ENCODE results near the gene TTLL5. TPM values are rescaled to one million over a fixed set of nuclear protein-coding genes. Genes with fewer than 3 reads are reported as not detected.

The TTLL5 gene, protein sequence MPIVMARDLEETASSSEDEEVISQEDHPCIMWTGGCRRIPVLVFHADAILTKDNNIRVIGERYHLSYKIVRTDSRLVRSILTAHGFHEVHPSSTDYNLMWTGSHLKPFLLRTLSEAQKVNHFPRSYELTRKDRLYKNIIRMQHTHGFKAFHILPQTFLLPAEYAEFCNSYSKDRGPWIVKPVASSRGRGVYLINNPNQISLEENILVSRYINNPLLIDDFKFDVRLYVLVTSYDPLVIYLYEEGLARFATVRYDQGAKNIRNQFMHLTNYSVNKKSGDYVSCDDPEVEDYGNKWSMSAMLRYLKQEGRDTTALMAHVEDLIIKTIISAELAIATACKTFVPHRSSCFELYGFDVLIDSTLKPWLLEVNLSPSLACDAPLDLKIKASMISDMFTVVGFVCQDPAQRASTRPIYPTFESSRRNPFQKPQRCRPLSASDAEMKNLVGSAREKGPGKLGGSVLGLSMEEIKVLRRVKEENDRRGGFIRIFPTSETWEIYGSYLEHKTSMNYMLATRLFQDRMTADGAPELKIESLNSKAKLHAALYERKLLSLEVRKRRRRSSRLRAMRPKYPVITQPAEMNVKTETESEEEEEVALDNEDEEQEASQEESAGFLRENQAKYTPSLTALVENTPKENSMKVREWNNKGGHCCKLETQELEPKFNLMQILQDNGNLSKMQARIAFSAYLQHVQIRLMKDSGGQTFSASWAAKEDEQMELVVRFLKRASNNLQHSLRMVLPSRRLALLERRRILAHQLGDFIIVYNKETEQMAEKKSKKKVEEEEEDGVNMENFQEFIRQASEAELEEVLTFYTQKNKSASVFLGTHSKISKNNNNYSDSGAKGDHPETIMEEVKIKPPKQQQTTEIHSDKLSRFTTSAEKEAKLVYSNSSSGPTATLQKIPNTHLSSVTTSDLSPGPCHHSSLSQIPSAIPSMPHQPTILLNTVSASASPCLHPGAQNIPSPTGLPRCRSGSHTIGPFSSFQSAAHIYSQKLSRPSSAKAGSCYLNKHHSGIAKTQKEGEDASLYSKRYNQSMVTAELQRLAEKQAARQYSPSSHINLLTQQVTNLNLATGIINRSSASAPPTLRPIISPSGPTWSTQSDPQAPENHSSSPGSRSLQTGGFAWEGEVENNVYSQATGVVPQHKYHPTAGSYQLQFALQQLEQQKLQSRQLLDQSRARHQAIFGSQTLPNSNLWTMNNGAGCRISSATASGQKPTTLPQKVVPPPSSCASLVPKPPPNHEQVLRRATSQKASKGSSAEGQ (N-terminal part only)
- total RNA-seq (10 to 100 TPM; 17.9 to 36.6 (median 22.1) TPM), polyA plus RNA-seq (10 to 100 TPM in 2 of 3 donors, 1 to 10 TPM in 1; 4.8 to 12.5 (median 10.4) TPM)

DNA sequence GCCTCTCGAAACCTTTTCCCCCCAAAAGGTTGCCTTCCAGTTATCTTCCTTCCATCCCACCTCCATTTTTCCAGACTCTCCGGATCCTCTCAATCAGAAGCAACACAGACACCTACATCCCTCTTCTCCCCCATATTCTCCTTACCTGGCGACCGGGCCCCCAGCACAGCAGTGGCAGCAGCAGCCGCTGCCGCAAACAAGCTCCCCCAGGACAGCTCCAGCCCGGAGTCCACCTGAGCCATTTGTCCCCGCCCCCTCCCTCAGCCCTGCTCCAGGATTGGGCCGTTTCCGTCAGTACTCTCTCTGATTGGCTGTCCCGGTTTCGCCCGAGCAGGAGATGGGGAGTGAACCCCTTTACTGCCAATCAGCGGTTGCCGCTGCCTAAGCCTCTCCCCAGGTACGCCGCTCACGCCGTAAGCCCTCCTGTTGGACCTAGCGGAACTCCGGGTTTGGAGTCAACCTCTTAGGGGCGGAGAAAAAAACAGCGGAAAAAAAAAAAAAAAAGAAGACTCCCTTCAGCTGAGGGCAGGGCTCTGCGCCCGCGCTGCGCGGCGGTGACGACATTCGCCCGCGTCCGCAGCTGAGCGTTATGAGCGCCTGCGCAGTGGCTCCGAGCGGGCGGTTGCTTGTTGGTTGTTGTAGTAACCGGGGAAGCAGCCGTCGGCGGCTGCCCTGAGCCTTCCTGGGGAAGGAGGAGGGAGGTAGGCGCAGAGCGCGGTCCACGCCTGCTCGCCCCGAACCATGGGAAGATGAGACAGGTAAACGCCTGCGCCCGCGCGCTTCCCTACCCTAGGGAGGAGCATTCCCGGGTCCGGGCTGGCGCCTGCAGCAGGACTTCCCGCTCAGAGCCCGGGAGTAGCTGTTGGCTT, at the start of gene TTLL5, which contains the start of gene ERG28:
TSS of gene TTLL5 (plus strand) at position 617 of the 869 bp plus-strand sequence. CDS start 1,904 bp downstream, outside the sequence.
TSS of gene ERG28 (minus strand) at position 247 of the 869 bp plus-strand sequence. CDS start 3,374 bp downstream, outside the sequence.
- peaks cover 0 to 28% (median 2%) of the 10 kb centered on the region in 4 donors for H3K36me3 ChIP-seq
- intact Hi-C loops (cut with DNase I): no loop called here

DNA sequence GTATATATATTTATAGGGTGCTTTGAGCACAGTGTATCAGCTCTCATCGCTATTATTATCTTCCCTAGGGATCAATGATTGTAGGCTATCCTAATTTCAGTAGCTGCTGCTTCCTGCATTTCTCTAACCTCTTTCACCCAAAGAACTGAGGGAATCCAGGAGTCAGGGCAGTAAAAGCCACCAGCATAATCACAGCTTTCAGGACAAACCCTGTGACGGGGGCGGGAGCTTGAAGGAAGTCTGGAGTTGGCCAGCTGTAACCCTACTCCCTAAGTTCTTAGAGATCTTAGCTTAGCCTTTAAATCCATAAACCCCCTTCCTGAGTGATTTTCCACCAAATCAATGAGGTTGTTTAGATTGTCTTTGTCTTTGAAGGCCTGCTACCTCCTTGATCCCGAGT, 48.9 kb upstream of the TTLL5 start:
- Histone ChIP-seq H3K4me3 (no peak overlapping the region), H3K27me3 (no peaks in the 10 kb centered on the region), H3K36me3 (no peaks in the 10 kb centered on the region), H3K9me3 (no peaks in the 10 kb centered on the region), H3K27ac (no peak overlapping the region), H3K4me1 (peaks cover 0 to 15% (median 1%) of the 10 kb centered on the region in 4 donors)
- DNase-seq: no peak
- WGBS, 2 donors: 83 to 93% methylated on average over 4 of the region's 4 CpGs
- intact Hi-C loops (cut with DNase I): no loop called here
- TF ChIP-seq, protein P1, sequence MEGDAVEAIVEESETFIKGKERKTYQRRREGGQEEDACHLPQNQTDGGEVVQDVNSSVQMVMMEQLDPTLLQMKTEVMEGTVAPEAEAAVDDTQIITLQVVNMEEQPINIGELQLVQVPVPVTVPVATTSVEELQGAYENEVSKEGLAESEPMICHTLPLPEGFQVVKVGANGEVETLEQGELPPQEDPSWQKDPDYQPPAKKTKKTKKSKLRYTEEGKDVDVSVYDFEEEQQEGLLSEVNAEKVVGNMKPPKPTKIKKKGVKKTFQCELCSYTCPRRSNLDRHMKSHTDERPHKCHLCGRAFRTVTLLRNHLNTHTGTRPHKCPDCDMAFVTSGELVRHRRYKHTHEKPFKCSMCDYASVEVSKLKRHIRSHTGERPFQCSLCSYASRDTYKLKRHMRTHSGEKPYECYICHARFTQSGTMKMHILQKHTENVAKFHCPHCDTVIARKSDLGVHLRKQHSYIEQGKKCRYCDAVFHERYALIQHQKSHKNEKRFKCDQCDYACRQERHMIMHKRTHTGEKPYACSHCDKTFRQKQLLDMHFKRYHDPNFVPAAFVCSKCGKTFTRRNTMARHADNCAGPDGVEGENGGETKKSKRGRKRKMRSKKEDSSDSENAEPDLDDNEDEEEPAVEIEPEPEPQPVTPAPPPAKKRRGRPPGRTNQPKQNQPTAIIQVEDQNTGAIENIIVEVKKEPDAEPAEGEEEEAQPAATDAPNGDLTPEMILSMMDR (IDR thresholded peaks at IDR 0.05): no peak
- TF ChIP-seq EP300 (IDR thresholded peaks at IDR 0.05): no peak
- TF ChIP-seq POLR2AphosphoS5 (IDR thresholded peaks at IDR 0.05): no peak
- no peak for TF ChIP-seq POLR2A (IDR thresholded peaks at IDR 0.05)

More for the DNA sequence above, at the start of gene TTLL5, which contains the start of gene ERG28:
- TF ChIP-seq, protein P1 (IDR thresholded peaks at IDR 0.05): no peak
- TF ChIP-seq POLR2A (IDR thresholded peaks at IDR 0.05) (peak; percentile 49 to 75), POLR2AphosphoS5 (IDR thresholded peaks at IDR 0.05) (peak; percentile 31 to 65 (median 56)), EP300 (IDR thresholded peaks at IDR 0.05) (no peak)
- Histone ChIP-seq H3K4me1 (peaks cover 0 to 22% (median 19%) of the 10 kb centered on the region in 4 donors), H3K4me3 (peak within 1 kb of the TSS; percentile 82 to 96 (median 90)), H3K9me3 (no peaks in the 10 kb centered on the region), H3K27me3 (no peaks in the 10 kb centered on the region), H3K27ac (peak within 1 kb of the TSS; percentile 88 to 92 (median 90))
- peak; percentile 99 for DNase-seq
- WGBS, 2 donors: 0 to 1% methylated on average over 60 of the region's 60 CpGs

DNA sequence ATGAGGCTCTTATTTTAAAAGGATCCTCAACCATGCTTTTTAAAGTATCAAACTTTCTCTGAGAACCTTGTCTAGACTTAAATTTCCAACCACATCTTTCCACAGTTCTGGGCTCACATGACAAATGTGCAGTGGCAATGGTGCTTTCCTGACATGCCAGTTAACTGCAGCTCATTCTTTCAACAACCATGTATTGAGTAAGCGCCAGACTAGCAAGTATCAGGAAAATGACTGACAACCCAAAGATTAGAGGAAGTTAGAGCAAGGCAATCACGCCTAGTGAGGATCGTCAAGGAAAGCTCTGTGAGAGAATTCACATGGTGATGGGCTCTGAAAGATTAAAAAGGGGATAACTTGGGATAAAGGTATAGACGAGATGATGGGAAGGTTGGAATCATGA, 46.9 kb upstream of the TTLL5 start:
- Histone ChIP-seq H3K9me3 (no peaks in the 10 kb centered on the region), H3K4me1 (peaks cover 0 to 15% (median 1%) of the 10 kb centered on the region in 4 donors), H3K27me3 (no peaks in the 10 kb centered on the region), H3K36me3 (no peaks in the 10 kb centered on the region), H3K27ac (peak overlapping the region in 1 of 4 donors; percentile 41), H3K4me3 (no peak overlapping the region)
- DNase-seq: no peak
- intact Hi-C loops (cut with DNase I): no loop called here
- TF ChIP-seq EP300 (IDR thresholded peaks at IDR 0.05) (no peak), POLR2A (IDR thresholded peaks at IDR 0.05) (no peak), POLR2AphosphoS5 (IDR thresholded peaks at IDR 0.05) (no peak)
- TF ChIP-seq, protein P1 (IDR thresholded peaks at IDR 0.05): no peak
- 67 to 69% methylated on average over 4 of the region's 4 CpGs for WGBS, 2 donors
